Measurements from ENCODE around the gene PWWP2B. TPM values are rescaled to one million over a fixed set of nuclear protein-coding genes. Genes with fewer than 3 reads are reported as not detected.

The PWWP2B gene
- total and polyA plus RNA-seq, 2 of the 13 experiments (the other 11 are each of a cell fraction or from before 2014, with no cell fraction given) = 2.3 to 4.7 TPM

DNA sequence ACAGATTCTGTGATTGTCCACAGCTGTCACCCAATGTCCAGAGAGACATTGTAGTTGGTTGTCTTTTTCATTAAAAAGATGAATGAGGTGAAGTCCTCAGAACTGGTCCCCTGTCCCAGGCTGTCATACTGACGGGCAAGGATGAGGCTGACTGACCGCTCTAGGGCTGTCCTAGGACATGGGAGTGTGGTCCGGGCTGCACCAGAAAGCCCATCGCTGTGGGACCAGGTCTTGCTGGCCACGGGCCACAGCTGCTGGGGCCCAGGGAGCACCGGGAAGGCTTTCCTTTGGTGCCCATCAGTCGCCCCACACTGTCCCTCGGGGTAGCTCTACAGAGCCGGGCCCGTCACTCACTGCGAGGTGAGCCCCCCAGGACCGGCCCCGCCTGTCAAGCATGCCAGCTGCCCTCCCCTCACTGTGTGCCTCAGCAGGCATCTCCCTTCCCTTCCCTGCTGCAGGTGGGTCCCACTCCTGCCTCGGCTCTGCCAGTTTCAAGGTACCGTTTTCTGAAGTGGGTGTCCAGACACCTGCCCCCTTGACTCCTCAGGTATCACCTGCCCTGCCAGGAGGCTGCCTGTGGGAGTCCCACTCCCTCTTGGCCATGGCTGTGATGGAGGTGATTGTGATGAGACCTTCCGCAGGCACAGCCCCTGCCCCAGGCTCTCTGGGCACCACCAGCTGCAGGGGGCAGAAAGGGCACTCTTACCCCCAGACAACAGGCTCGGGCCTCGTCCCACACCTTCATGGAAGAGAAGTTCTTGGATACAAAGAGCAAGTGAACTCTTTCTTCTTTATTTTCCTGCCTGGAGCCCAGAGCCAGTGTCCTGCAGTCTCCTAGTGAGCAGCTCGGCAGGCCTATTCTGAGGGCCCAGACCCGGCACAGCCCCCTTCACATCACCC lies 43.3 kb upstream of the PWWP2B start:
- intact Hi-C loops (cut with micrococcal nuclease; ENCODE audit: unreplicated experiment) = no loop called here
- no peak for FAIRE-seq
- CTCF ChIA-PET (ENCODE audit: low intra/inter-chr PET ratio, low total read pairs) = interaction anchor here (3.1 kb wide), 1 partner anchor 131 kb away, joined by 50 read pairs; no protein-coding TSS in a partner anchor
- TF ChIP-seq RCOR2 (CRISPR knock-in tag; IDR thresholded peaks at IDR 0.05) (no peak), SNAPC2 (CRISPR knock-in tag; IDR thresholded peaks at IDR 0.05) (no peak), KDM5B (CRISPR knock-in tag; IDR thresholded peaks at IDR 0.05; ENCODE audit: borderline replicate concordance) (no peak), SIN3A (IDR thresholded peaks at IDR 0.05; ENCODE audit: borderline replicate concordance, low read depth, low read length) (no peak), MAF1 (CRISPR knock-in tag; IDR thresholded peaks at IDR 0.05; ENCODE audit: borderline replicate concordance) (no peak), TCF7 (IDR thresholded peaks at IDR 0.05; ENCODE audit: low read depth) (no peak), SNRNP70 (IDR thresholded peaks at IDR 0.05; ENCODE audit: low read depth, low read length) (no peak), THAP11 (CRISPR knock-in tag; IDR thresholded peaks at IDR 0.05) (no peak), ZNF614 (CRISPR knock-in tag; IDR thresholded peaks at IDR 0.05; ENCODE audit: borderline replicate concordance) (no peak), AFF4 (CRISPR knock-in tag; IDR thresholded peaks at IDR 0.05) (no peak)
- TF ChIP-seq, protein P1, sequence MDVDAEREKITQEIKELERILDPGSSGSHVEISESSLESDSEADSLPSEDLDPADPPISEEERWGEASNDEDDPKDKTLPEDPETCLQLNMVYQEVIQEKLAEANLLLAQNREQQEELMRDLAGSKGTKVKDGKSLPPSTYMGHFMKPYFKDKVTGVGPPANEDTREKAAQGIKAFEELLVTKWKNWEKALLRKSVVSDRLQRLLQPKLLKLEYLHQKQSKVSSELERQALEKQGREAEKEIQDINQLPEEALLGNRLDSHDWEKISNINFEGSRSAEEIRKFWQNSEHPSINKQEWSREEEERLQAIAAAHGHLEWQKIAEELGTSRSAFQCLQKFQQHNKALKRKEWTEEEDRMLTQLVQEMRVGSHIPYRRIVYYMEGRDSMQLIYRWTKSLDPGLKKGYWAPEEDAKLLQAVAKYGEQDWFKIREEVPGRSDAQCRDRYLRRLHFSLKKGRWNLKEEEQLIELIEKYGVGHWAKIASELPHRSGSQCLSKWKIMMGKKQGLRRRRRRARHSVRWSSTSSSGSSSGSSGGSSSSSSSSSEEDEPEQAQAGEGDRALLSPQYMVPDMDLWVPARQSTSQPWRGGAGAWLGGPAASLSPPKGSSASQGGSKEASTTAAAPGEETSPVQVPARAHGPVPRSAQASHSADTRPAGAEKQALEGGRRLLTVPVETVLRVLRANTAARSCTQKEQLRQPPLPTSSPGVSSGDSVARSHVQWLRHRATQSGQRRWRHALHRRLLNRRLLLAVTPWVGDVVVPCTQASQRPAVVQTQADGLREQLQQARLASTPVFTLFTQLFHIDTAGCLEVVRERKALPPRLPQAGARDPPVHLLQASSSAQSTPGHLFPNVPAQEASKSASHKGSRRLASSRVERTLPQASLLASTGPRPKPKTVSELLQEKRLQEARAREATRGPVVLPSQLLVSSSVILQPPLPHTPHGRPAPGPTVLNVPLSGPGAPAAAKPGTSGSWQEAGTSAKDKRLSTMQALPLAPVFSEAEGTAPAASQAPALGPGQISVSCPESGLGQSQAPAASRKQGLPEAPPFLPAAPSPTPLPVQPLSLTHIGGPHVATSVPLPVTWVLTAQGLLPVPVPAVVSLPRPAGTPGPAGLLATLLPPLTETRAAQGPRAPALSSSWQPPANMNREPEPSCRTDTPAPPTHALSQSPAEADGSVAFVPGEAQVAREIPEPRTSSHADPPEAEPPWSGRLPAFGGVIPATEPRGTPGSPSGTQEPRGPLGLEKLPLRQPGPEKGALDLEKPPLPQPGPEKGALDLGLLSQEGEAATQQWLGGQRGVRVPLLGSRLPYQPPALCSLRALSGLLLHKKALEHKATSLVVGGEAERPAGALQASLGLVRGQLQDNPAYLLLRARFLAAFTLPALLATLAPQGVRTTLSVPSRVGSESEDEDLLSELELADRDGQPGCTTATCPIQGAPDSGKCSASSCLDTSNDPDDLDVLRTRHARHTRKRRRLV (CRISPR knock-in tag; IDR thresholded peaks at IDR 0.05) = no peak
- TF ChIP-seq, protein P2, sequence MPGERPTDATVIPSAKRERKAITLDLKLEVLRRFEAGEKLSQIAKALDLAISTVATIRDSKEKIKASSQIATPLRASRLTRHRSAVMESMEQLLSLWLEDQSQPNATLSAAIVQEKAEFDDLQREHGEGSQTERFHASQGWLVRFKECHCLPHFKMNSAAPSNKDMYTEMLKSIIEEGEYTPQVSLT (CRISPR knock-in tag; IDR thresholded peaks at IDR 0.05; ENCODE audit: borderline replicate concordance, low read depth) = no peak

More for the DNA sequence above, 43.3 kb upstream of the PWWP2B start:
- BruUV-seq (replicated peaks) = no TSS peak
- H3K4me2 ChIP-seq (ENCODE audit: low read depth, low read length) = no peak overlapping the region
- in situ Hi-C loops (cut with HindIII; ENCODE audit: extremely low pct_ligation_motif_present, low pct_unique_long_range_greater_than_20kb) = no loop called here
- DNase-seq (ENCODE audit: low spot score) (no peak), ATAC-seq (no peak)
- no peaks in the 10 kb centered on the region for H3K9me3 ChIP-seq (ENCODE audit: low read length)
- H3K36me3 ChIP-seq (replicated peaks in 1 of 2; ENCODE audit: control insufficient read depth in 1 of 2, insufficient read depth in 2 of 2, low read length in 2 of 2) = no peaks in the 10 kb centered on the region
- H3K4me3 ChIP-seq (replicated peaks in 1 of 3; ENCODE audit: insufficient read depth in 1 of 3, low read depth in 2 of 3, low read length in 3 of 3) = no peak overlapping the region
- H3K4me1 ChIP-seq (ENCODE audit: insufficient read depth, low read length) = no peaks in the 10 kb centered on the region
- POLR2A ChIA-PET = no interaction called here
- no peaks in the 10 kb centered on the region for H3K27me3 ChIP-seq (ENCODE audit: control insufficient read depth in 1 of 2, insufficient read depth in 2 of 2, low read length in 2 of 2)
- H2AFZ ChIP-seq (ENCODE audit: low read length) = no peak overlapping the region
- H4K20me1 ChIP-seq (ENCODE audit: insufficient read depth, low read length) = no peaks in the 10 kb centered on the region
- no peak overlapping the region for H3K9ac ChIP-seq (ENCODE audit: insufficient read depth, low read depth, low read length)
- 89% methylated on average over 16 of the region's 20 CpGs for WGBS (ENCODE audit: low lambda C conversion rate)
- no peaks in the 10 kb centered on the region for H3K79me2 ChIP-seq (ENCODE audit: insufficient read depth, low read length)
- H3K27ac ChIP-seq (ENCODE audit: extremely low read length, insufficient read depth, low read length) = no peak overlapping the region
